Breast epithelium (tissue), 4 donors: ENCODE data around the gene KDM1B. TPM values are rescaled to one million over a fixed set of nuclear protein-coding genes. Genes with fewer than 3 reads are reported as not detected.
A peak's percentile ranks its signal among the peaks of the same experiment; 100 is the strongest.

Source experiments
- DNase-seq, 2 donors: peaks; one replicate each; pipeline ENCODE4 v3.0.0-alpha.2; 2019; ENCODE audit warnings: low spot score in 2 of 2
- H3K27ac ChIP-seq, 2 donors: fragments of 200-600 bp; sonication (generic) in 1 of 2; one replicate each; pipeline ENCODE4 v1.5.1; 2016 to 2019; ENCODE audit warnings: mild to moderate bottlenecking in 1 of 2
- H3K27me3 ChIP-seq, 2 donors: fragments of 200-600 bp; sonication (generic) in 1 of 2; one replicate each; pipeline versions ENCODE4 v1.5.1 to v1.6.0; 2017 to 2019; ENCODE audit warnings: control low read depth in 1 of 2, mild to moderate bottlenecking in 1 of 2
- H3K36me3 ChIP-seq: fragments of 200-600 bp; one replicate; pipeline ENCODE4 v1.5.1; 2019
- H3K4me1 ChIP-seq, 2 donors: fragments of 200-600 bp; sonication (generic); one replicate each; pipeline ENCODE4 v1.5.1; 2016 to 2019; ENCODE audit warnings: control low read depth in 1 of 2
- H3K4me3 ChIP-seq, 3 donors: fragments of 200-600 bp; sonication (generic); 1 replicate in 2 of 3; 2 replicates in 1 of 3; pipeline ENCODE4 v1.5.1; 2016 to 2019; ENCODE audit warnings: mild to moderate bottlenecking in 3 of 3, moderate library complexity in 2 of 3
- H3K9me3 ChIP-seq, 2 donors: fragments of 200-600 bp; sonication (generic) in 1 of 2; one replicate each; pipeline ENCODE4 v1.5.1; 2016 to 2019; ENCODE audit warnings: control low read depth in 1 of 2
- CTCF ChIP-seq, 3 donors: fragments of 450-650 bp; IDR thresholded peaks; one replicate each; pipeline ENCODE4 v1.5.1; 2016 to 2017; ENCODE audit warnings: antibody characterized with exemption in 3 of 3, mild to moderate bottlenecking in 3 of 3, moderate library complexity in 3 of 3
- POLR2A ChIP-seq: fragments of 450-650 bp; IDR thresholded peaks from one replicate; pipeline ENCODE4 v1.6.1; 2016; ENCODE audit warnings: antibody characterized with exemption, mild to moderate bottlenecking, moderate library complexity
- POLR2AphosphoS5 ChIP-seq, 3 donors: sonication (generic); formaldehyde crosslinking; IDR thresholded peaks; one replicate each; pipeline ENCODE4 v1.6.1; 2017; ENCODE audit warnings: antibody characterized with exemption in 3 of 3
- intact Hi-C: fragments of 100-400 bp; cut with DNase I; formaldehyde crosslinking; loops from one replicate; pipeline ENCODE4 v1.15.1; 2023; ENCODE audit warnings: low total_unique reads
- total RNA-seq, 3 donors: library from RNA; depleted of rRNA; stranded (reverse); fragments of >200 nt; gene quantifications; one replicate each; pipeline ENCODE4 v1.1.0, GENCODE V29; 2016

KDM1B gene, protein sequence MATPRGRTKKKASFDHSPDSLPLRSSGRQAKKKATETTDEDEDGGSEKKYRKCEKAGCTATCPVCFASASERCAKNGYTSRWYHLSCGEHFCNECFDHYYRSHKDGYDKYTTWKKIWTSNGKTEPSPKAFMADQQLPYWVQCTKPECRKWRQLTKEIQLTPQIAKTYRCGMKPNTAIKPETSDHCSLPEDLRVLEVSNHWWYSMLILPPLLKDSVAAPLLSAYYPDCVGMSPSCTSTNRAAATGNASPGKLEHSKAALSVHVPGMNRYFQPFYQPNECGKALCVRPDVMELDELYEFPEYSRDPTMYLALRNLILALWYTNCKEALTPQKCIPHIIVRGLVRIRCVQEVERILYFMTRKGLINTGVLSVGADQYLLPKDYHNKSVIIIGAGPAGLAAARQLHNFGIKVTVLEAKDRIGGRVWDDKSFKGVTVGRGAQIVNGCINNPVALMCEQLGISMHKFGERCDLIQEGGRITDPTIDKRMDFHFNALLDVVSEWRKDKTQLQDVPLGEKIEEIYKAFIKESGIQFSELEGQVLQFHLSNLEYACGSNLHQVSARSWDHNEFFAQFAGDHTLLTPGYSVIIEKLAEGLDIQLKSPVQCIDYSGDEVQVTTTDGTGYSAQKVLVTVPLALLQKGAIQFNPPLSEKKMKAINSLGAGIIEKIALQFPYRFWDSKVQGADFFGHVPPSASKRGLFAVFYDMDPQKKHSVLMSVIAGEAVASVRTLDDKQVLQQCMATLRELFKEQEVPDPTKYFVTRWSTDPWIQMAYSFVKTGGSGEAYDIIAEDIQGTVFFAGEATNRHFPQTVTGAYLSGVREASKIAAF
- 10 to 100 TPM; 14.4 to 18.6 (median 16.2) TPM for total RNA-seq

DNA sequence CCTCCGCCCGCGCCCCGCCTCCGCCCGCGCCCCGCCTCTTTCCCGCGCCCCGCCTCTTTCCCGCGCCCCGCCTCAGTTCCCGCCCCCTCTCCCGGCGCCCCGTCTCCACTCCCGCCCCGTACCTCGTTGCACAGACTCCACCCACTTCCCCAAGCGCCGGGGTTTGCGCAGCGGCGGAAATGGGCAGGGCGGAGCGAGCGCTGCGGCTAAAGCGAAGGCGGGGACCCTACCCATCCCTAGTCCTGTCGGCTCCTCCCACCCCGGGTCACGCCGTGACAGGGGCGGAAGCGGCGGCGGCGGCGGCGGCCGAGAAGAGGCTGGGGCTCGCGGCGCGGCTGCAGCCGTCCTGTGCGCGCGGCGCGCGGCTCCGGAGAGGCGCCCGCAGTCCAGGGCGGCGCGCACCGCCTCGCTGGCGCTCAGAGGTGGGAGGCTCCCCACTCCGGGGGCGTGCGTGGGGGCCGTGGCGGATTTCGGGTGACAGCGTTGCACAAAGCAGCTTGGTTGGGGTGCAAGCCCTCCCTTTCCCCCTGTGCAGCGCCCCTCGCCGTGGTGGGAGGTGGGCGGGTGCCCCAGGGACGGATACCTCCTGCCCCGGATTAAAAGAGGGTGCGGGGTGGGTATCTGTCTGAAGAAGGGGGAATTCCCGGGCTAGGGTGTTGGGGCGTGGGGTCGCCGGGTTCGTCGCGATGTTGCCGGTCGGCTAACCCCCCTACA lies at the start of gene KDM1B:
Gene KDM1B, plus strand, starts transcription at position 273 of the 714 bp plus-strand sequence. CDS start 4,474 bp downstream, outside the sequence.
- no peak for TF ChIP-seq CTCF (IDR thresholded peaks at IDR 0.05)
- TF ChIP-seq POLR2AphosphoS5 (IDR thresholded peaks at IDR 0.05), result peak in 1 of 3 donors; percentile 10

GRCh38 chr6:18107061-18107460 lies 48.2 kb upstream of the KDM1B start:
- Histone ChIP-seq H3K4me1 (no peaks in the 10 kb centered on the region), H3K9me3 (peaks cover 6% of the 10 kb centered on the region in 2 donors), H3K27ac (no peak overlapping the region), H3K27me3 (no peaks in the 10 kb centered on the region), H3K36me3 (no peaks in the 10 kb centered on the region), H3K4me3 (no peak overlapping the region)
- no peak for TF ChIP-seq CTCF (IDR thresholded peaks at IDR 0.05)
- no peak for TF ChIP-seq POLR2A
- no peak for TF ChIP-seq POLR2AphosphoS5 (IDR thresholded peaks at IDR 0.05)
- intact Hi-C loops, result no loop called here
- DNase-seq, result no peak

More for the DNA sequence above, at the start of gene KDM1B:
- Histone ChIP-seq H3K4me3 (peak within 1 kb of the TSS; percentile 75 to 98 (median 98)), H3K36me3 (no peaks in the 10 kb centered on the region), H3K9me3 (no peaks in the 10 kb centered on the region), H3K4me1 (peaks cover 0 to 9% of the 10 kb centered on the region in 2 donors), H3K27me3 (no peaks in the 10 kb centered on the region), H3K27ac (peak within 1 kb of the TSS; percentile 92)
- DNase-seq, result peak; percentile 97 to 98
- intact Hi-C loops, result no loop called here

DNA sequence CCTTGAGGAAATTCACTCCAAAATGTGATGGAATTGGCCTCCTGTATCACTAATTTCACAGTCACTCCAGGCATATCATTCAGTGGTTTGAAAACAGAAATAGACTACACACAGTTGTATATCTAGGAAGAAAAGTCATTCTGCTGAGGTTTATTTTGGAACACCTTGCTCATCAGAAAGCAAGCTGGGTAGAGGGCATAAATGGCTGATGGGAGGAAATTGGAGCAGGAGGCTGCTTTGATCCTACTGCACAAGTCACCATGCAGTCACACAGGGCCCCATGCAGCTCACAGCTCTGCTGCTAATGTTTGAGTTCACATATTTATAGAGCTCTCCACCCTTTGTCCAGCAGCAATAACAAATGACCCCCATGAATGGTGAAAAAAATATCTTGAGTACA lies 45.1 kb upstream of the KDM1B start:
- no peak for DNase-seq
- no peaks in the 10 kb centered on the region for H3K27me3 ChIP-seq
- TF ChIP-seq CTCF (IDR thresholded peaks at IDR 0.05), result no peak
- TF ChIP-seq POLR2AphosphoS5 (IDR thresholded peaks at IDR 0.05), result no peak
- no peak for TF ChIP-seq POLR2A
- peaks cover 6% of the 10 kb centered on the region in 2 donors for H3K9me3 ChIP-seq
- intact Hi-C loops, result no loop called here
- no peaks in the 10 kb centered on the region for H3K4me1 ChIP-seq
- no peak overlapping the region for H3K4me3 ChIP-seq
- no peak overlapping the region for H3K27ac ChIP-seq
- H3K36me3 ChIP-seq, result no peaks in the 10 kb centered on the region

- no peak for TF ChIP-seq CTCF (IDR thresholded peaks at IDR 0.05)
- TF ChIP-seq POLR2A, result no peak
- Histone ChIP-seq H3K27me3 (no peaks in the 10 kb centered on the region), H3K36me3 (no peaks in the 10 kb centered on the region), H3K4me3 (no peak overlapping the region), H3K9me3 (no peaks in the 10 kb centered on the region), H3K4me1 (no peaks in the 10 kb centered on the region), H3K27ac (no peak overlapping the region)
- intact Hi-C loops, result no loop called here
- DNase-seq, result no peak
Measured at GRCh38 chr6:18115356-18115755, 39.9 kb upstream of the KDM1B start.
